ENCODE data around the gene HNRNPC.
"Not testable (repeated sequence)": the region's sequence is repeated elsewhere in the genome, so short reads cannot be mapped to it uniquely, and the experiment has no call there.

HNRNPC gene

DNA sequence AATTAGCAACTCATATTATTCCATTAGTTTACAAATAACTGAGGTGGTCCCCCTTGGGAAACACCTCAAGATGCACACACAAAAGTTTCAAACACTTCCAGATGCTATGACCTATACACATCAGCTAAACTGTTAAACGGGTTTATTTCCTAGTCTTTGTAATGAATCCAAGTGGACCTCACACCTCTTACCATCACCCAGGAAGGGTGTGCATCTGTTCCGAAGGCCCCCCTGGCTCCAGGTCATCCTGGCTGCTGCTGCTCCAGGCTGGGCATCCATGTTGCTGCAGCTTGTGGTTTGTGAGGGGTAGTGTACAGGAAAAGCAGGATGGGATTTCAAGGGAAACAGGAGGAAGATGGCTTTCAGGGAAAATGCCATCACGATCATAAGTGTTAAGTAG lies 6.8 kb downstream of the HNRNPC start:
- ATAC-seq (replicated peaks) (no peak), DNase-seq (no peak)
- peak overlapping the region; percentile 85 to 97 for H3K4me3 Mint-ChIP-seq
- no peaks in the 10 kb centered on the region for H3K27me3 Mint-ChIP-seq
- peaks cover 41 to 77% of the 10 kb centered on the region in 2 donors for H3K4me1 Mint-ChIP-seq
- H3K27ac Mint-ChIP-seq, result peak overlapping the region; percentile 100
- peaks cover 46 to 78% of the 10 kb centered on the region in 2 donors for H3K36me3 Mint-ChIP-seq
- H3K9me3 Mint-ChIP-seq, result no peaks in the 10 kb centered on the region

DNA sequence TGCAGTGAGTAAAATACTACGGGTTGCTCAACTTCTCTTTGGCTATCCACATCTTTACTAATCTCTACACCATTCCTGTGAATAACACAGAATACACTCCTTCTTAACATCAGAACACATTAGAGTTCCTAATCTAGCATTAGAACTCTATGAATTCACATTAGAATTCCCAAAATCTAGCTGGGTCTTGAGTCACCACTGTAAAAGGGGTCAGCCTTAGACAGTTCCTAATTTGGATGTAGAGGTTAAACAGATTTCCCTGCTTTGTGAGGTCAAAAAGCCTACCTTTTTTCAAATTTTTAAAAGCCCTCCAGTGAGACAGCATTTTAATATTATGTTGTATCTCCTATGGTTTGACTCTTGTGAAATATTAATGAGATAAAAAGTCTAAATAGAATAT lies 7.4 kb downstream of the HNRNPC start:
- Mint-ChIP-seq H3K27ac (peak overlapping the region; percentile 100), H3K4me1 (peaks cover 43 to 79% of the 10 kb centered on the region in 2 donors), H3K27me3 (no peaks in the 10 kb centered on the region), H3K36me3 (peaks cover 47 to 79% of the 10 kb centered on the region in 2 donors), H3K4me3 (peak overlapping the region; percentile 47 to 97), H3K9me3 (no peaks in the 10 kb centered on the region)
- DNase-seq (no peak), ATAC-seq (replicated peaks) (no peak)

DNA sequence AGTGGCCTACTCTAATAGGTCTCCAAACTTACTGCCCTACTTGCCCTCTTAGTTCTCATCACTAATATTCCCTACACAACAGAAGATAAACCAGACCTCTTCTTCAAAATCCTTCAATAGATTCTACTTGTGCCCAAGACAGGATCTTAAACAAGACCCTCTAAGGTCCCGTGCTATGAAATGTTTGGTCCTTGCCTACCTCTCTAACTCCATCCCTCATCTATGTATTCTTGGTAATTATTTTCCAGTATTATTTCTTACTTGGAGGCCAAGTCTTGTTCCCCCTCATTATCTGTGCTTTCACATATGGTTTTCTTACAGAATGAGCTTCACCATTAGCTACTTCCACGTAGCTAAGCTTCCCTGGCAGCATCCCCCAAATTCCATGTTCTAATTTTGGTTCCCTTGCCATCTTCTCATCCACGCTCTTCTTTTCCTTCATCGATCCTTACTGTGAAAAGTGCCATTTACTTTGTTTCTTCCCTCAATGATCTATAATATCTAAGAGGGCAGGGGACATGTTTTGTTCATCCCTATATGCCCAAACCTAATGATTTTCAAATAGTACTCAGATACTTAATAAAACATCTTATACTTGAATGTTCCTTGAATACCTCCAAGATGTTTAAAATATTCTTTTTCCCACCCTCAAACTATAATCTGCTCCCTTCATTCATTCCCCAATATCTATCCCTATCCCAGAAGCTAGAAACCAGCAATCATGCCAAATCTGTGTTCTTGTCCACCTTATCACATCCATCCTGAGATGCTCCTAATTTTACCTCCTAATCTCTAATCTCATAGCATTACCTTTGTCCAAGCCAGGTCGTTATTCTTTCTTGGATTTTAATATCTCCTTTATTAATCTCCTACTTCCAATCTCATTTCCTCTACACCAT lies 10.1 kb downstream of the HNRNPC start:
- ATAC-seq (replicated peaks), result no peak
- H3K4me3 Mint-ChIP-seq, result peak overlapping the region; percentile 24 to 60

DNA sequence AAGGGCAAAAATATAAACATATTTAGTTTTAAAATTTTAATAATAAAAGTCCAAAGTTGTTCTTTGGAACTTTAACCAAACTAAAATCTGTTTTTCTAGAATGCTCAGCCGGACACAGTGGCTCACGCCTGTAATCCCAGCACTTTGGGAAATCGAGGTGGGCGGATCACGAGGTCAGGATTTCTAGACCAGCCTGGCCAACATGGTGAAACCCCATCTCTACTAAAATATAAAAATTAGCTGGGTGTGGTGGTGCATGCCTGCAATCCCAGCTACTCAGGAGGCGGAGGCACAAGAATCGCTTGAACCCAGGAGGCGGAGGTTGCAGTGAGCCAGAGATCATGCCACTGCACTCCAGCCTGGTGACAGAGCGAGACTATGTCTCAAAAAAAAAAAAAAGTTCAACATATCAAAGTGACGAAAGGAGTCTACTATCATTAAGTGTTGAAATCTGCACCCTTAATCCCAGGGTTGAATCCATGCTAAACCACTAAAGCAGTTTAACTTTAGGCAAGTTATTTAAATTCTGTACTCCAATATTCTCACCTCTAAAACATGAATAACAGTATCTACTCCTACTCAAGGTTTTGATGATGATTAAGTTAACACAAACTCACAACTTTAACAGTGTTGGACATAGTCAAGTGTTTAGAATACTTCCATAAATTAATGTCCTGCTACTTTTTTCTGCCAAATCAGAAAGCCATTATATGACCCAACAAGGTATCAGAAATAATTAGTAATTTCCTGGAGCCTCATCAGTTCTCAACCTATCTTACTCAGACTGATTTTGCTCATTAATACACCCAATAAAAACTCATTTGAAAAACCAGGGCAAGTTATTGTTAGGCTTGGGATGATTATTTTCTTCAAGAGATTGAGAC lies 11.0 kb downstream of the HNRNPC start:
- no peaks in the 10 kb centered on the region for H3K27me3 Mint-ChIP-seq
- H3K4me3 Mint-ChIP-seq, result peak overlapping the region; percentile 52 to 60
- no peak overlapping the region for H3K27ac Mint-ChIP-seq
- no peaks in the 10 kb centered on the region for H3K9me3 Mint-ChIP-seq
- H3K4me1 Mint-ChIP-seq, result peaks cover 42 to 73% of the 10 kb centered on the region in 2 donors
- H3K36me3 Mint-ChIP-seq, result peaks cover 38 to 64% of the 10 kb centered on the region in 2 donors
- DNase-seq, result no peak
- no peak for ATAC-seq (replicated peaks)

More for the DNA sequence above, 10.1 kb downstream of the HNRNPC start:
- no peaks in the 10 kb centered on the region for H3K27me3 Mint-ChIP-seq
- peaks cover 42 to 73% of the 10 kb centered on the region in 2 donors for H3K36me3 Mint-ChIP-seq
- H3K9me3 Mint-ChIP-seq, result no peaks in the 10 kb centered on the region
- no peak for DNase-seq
- peak overlapping the region; percentile 27 for H3K27ac Mint-ChIP-seq
- peaks cover 47 to 82% of the 10 kb centered on the region in 2 donors for H3K4me1 Mint-ChIP-seq

DNA sequence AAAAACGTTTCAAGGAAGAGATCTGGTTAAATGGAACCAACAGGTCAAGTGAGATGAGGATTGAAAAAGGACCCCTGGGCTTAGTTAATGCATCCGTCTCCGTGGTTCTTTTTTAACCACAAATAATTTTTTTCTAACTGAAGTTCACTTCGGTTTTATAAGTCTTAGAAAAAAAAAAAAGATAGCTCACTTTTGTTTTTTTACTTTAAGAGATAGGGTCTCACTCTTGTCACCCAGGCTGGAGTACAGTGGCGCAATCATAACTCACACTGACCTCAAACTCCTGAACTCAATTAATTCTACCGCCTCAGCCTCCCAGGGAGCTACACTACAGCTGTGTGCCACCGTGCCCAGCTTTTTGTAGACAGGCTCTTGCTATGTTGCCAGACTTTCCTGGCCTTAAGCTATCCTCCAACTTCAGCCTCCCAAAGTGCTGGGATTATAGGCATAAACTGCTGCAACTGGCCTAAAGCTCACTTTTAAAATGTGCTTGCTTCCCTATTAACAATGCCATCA lies 11.8 kb downstream of the HNRNPC start:
- no peaks in the 10 kb centered on the region for H3K9me3 Mint-ChIP-seq
- H3K27me3 Mint-ChIP-seq, result no peaks in the 10 kb centered on the region
- H3K4me1 Mint-ChIP-seq, result peaks cover 36 to 67% of the 10 kb centered on the region in 2 donors
- no peak for DNase-seq
- peak in 1 of 2 donors; percentile 39 for ATAC-seq (replicated peaks)
- peak overlapping the region; percentile 76 for H3K27ac Mint-ChIP-seq
- peak overlapping the region; percentile 52 to 66 for H3K4me3 Mint-ChIP-seq
- peaks cover 34 to 56% of the 10 kb centered on the region in 2 donors for H3K36me3 Mint-ChIP-seq

DNA sequence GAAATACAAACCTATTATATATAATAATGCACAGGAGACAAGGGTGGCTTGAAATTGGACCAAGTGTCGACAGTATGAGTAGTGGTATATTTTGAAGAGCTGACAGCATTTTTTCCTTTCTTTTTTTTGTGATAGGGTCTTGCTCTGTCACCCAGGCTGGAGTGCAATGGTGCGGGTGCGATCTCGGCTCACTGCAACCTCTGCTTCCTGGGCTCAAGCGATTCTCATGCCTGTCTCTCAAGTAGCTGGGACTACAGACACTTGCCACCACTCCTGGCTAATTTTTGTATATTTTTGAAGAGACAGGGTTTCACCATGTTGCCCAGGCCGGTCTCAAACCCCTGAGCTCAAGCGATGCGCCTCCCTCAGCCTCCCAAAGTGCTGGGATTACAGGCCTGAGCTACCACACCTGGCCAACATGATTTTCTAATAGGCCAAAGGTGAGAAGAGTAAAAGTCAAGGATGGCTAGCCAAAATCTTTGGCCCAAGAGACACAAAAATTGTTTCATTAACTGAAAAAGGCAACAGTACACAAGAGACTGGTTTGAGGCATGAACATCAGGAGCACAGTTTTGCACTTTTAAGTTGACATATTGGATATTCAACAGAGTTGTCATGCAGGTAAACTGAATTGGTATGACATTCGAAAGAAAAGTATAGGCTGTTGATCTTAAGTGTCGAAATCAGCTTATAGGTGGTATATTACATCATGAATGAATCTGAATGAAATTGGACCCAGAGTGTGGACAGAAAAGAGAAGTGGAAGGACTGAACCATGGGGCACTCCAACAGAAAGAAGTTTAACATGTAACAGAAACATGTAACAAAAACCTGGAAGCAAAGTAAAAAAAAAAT lies 12.5 kb downstream of the HNRNPC start:
- DNase-seq, result no peak
- Mint-ChIP-seq H3K27ac (peak overlapping the region; percentile 42), H3K36me3 (peaks cover 35 to 57% of the 10 kb centered on the region in 2 donors), H3K4me3 (peak overlapping the region; percentile 52 to 66), H3K27me3 (no peaks in the 10 kb centered on the region), H3K4me1 (peaks cover 35 to 66% of the 10 kb centered on the region in 2 donors), H3K9me3 (no peaks in the 10 kb centered on the region)
- ATAC-seq (replicated peaks), result no peak

DNA sequence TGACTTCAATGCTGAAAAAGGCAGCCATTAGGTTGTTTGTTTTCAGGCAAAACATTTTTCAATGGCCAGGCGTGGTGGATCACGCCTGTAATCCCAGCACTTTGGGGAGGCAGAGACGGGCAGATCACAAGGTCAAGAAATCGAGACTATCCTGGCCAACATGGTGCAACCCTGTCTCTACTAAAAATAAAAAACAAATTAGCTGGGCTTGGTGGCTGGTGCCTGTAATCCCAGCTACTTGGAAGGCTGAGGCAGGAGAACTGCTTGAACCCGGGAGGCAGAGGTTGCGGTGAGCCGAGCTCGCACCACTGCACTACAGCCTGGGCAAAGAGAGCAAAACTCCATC lies 13.2 kb downstream of the HNRNPC start:
- Mint-ChIP-seq H3K4me1 (peaks cover 30 to 65% of the 10 kb centered on the region in 2 donors), H3K4me3 (peak overlapping the region; percentile 23 to 59), H3K36me3 (peaks cover 38 to 57% of the 10 kb centered on the region in 2 donors), H3K27ac (peak overlapping the region; percentile 90)
- DNase-seq; H3K27me3 Mint-ChIP-seq; ATAC-seq (replicated peaks); H3K9me3 Mint-ChIP-seq: not testable (repeated sequence)

DNA sequence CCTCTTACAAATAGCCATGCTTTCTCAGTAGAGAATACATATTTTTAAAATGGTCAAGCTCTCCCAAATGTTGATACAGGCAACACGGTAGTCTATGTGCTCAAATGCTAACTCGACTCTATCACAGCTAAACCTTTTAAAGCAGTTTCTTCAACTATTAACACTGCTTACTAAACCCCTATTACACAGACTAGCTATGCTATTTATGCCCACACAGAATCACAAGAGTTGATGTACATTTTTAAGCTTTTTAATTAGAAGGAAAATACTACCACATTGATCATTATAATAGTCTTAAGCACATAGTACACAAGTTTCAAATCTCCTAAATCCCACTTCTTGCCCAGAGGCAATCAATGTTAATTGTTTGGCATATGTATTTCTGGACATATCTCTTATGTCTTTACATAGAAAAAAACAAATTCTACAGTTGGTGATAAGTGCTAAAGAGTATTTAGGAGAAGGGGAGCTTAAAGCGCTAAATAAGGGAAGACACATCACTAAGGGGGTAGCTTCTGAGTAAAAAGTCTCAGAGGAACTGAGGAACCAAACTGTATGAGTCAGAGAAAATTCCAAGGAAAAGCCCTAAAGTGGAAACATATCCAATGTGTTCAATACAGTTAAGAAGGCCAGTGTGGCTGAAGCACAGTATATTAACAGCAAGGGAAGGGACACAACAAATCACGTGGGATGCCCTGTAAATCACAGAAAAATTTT lies 13.7 kb downstream of the HNRNPC start:
- peaks cover 30 to 70% of the 10 kb centered on the region in 2 donors for H3K4me1 Mint-ChIP-seq
- no peaks in the 10 kb centered on the region for H3K9me3 Mint-ChIP-seq
- H3K27me3 Mint-ChIP-seq, result no peaks in the 10 kb centered on the region
- H3K36me3 Mint-ChIP-seq, result peaks cover 42 to 61% of the 10 kb centered on the region in 2 donors
- H3K4me3 Mint-ChIP-seq, result peak overlapping the region; percentile 23 to 59
- ATAC-seq (replicated peaks) (peak; percentile 36 to 54), DNase-seq (no peak)
- H3K27ac Mint-ChIP-seq, result peak overlapping the region; percentile 90

DNA sequence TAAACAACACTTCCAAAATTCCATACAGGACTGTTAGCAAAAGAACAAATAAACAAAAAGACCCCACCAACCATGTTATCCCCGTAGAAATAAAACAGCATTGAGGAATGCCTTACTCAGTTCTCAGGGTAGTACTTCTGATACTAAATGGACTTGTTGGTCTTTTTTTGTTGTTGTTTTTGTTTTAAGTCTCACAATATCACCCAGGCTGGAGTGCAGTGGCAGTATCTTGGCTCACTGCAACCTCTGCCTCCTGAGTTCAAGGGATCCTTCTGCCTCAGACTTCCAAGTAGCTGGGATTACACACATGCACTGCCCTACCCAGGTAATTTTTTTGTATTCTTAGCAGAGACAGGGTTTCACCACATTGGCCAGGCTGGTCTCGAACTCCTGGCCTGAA lies 17.1 kb downstream of the HNRNPC start:
- DNase-seq (no peak), ATAC-seq (replicated peaks) (no peak)
- Mint-ChIP-seq H3K27me3 (no peaks in the 10 kb centered on the region), H3K27ac (peak overlapping the region; percentile 75), H3K4me1 (peaks cover 22 to 56% of the 10 kb centered on the region in 2 donors), H3K4me3 (peak overlapping the region in 1 of 2 donors; percentile 37), H3K9me3 (no peaks in the 10 kb centered on the region), H3K36me3 (peaks cover 36 to 67% of the 10 kb centered on the region in 2 donors)

DNA sequence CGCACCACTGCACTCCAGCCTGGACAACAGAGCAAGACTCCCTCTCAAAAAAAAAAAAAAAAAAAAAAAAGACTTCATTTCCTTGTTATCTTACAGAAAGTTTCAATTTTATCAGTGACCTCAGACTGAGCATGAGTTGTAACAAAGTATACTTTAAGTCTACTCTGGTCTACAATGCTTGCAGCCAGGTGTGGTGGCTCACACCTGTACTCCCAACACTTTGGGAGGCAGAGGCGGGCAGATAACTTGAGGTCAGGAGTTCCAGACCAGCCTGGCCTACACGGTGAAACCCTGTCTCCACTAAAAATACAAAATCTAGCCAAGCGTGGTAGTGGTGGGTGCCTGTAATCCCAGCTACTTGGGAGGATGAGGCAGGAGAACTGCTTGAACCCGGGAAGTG lies 18.0 kb downstream of the HNRNPC start:
- H3K9me3 Mint-ChIP-seq, result no peaks in the 10 kb centered on the region
- peak overlapping the region; percentile 69 for H3K27ac Mint-ChIP-seq
- ATAC-seq (replicated peaks), result no peak
- H3K36me3 Mint-ChIP-seq, result peaks cover 36 to 66% of the 10 kb centered on the region in 2 donors
- no peak for DNase-seq
- H3K4me1 Mint-ChIP-seq, result peaks cover 18 to 48% of the 10 kb centered on the region in 2 donors
- H3K27me3 Mint-ChIP-seq, result no peaks in the 10 kb centered on the region
- H3K4me3 Mint-ChIP-seq, result no peak overlapping the region

DNA sequence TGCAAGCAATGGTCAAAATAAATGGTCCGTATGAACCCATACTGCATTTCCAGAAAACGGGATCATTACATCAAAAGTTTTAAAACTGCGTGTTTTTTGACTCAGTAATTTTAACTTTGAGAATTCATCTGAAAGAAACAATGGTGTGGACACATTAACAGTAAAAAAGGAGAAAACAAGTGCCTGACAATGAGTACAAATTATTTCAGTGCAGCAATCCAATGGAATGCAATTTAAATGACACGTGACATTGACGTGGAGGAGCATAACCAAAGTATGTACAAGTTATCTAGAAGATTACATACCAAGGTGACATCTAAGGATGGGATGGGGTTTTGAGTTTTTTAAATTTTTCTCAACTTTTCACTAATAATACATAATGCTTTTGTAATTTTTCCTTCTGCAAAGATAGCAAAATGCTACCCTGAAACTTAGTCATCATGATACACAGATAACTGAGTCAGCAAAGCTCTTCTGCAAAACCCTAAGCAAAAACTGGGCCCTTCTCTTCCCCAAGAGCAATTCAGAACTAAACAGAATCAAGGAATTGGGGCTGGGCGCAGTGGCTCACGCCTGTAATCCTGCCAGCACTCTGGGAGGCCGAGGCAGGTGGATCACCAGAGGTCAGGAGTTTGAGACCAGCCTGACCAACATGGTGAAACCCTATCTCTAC lies 20.4 kb downstream of the HNRNPC start:
- Mint-ChIP-seq H3K4me3 (no peak overlapping the region), H3K27me3 (no peaks in the 10 kb centered on the region), H3K9me3 (no peaks in the 10 kb centered on the region), H3K27ac (no peak overlapping the region), H3K4me1 (peaks cover 22 to 46% of the 10 kb centered on the region in 2 donors), H3K36me3 (peaks cover 38 to 70% of the 10 kb centered on the region in 2 donors)
- ATAC-seq (replicated peaks) (no peak), DNase-seq (no peak)

DNA sequence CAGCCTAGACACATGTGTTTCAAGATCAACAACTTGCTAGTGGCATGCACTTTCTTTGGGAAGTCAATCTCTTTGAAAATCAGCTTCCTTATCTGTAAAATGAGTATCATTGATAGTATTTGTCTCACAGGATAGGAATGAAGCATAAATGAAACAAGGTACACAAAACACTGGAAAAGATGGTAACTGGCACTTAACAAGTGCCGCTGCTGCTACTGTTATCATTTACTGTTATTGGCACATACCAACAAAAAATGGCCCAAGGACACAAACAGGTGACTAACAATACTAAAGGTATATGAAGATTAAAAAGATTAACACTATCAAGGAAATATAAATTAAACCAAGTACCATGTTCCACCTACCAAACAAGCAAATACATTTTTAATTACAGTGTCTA lies 20.9 kb downstream of the HNRNPC start:
- Mint-ChIP-seq H3K27ac (no peak overlapping the region), H3K36me3 (peaks cover 39 to 70% of the 10 kb centered on the region in 2 donors), H3K4me3 (no peak overlapping the region), H3K27me3 (no peaks in the 10 kb centered on the region), H3K4me1 (peaks cover 22 to 49% of the 10 kb centered on the region in 2 donors), H3K9me3 (no peaks in the 10 kb centered on the region)
- DNase-seq, result no peak
- no peak for ATAC-seq (replicated peaks)
